Panc1 (cell line): Measurements from ENCODE around the gene TMEM60. TPM values are rescaled to one million over a fixed set of nuclear protein-coding genes. Genes with fewer than 3 reads are reported as not detected.

ENCODE experiments used
- ATAC-seq: fragments of 200-7000 bp; cut with Tn5 transposase; 2 replicates; pipeline ENCODE4 v1.9.1; 2020; ENCODE audit warnings: mild to moderate bottlenecking, moderate library complexity
- BruUV-seq: library from RNA; stranded (reverse); fragments of 400-500 nt; replicated peaks from 2 replicates; lab custom pipeline; 2021; lab: Mats Ljungman, UMichigan
- CTCF ChIA-PET: fragments of 300-600 bp; sonication (Branson Sonifier 250); formaldehyde crosslinking; loops from one replicate; lab custom pipeline; 2022; ENCODE audit warnings: antibody characterized with exemption; lab: Charles Lee
- POLR2A ChIA-PET: fragments of 300-600 bp; sonication (Branson Sonifier 250); formaldehyde crosslinking; loops from one replicate; lab custom pipeline; 2022; ENCODE audit warnings: antibody characterized with exemption; lab: Charles Lee
- DNase-seq: peaks from one replicate; pipeline ENCODE4 v3.0.0-alpha.2; 2010; ENCODE audit warnings: low read depth, low spot score
- H3K27ac ChIP-seq: 2 replicates; pipeline ENCODE4 v1.5.1; 2011; ENCODE audit warnings: mild to moderate bottlenecking, low read length, inconsistent platforms
- H3K27me3 ChIP-seq: fragments of 200-500 bp; sonication (Bioruptor generic); 2 replicates; pipeline ENCODE4 v1.6.0; 2014; ENCODE audit warnings: low read length, inconsistent platforms; ENCODE audit not compliant: control insufficient read depth, insufficient read depth
- H3K36me3 ChIP-seq: fragments of 200-500 bp; sonication (Bioruptor generic); 2 replicates; pipeline ENCODE4 v1.5.1; 2014; ENCODE audit warnings: inconsistent platforms, mild to moderate bottlenecking, low read length, moderate library complexity; ENCODE audit not compliant: control insufficient read depth, insufficient read depth
- H3K4me1 ChIP-seq: 2 replicates; pipeline ENCODE4 v1.5.1; 2011; ENCODE audit warnings: inconsistent platforms, mild to moderate bottlenecking, low read length, moderate library complexity; ENCODE audit not compliant: control insufficient read depth, insufficient read depth
- H3K4me3 ChIP-seq, 2 experiments: 2 replicates each; pipeline ENCODE4 v1.5.1; 2011 to 2012; ENCODE audit warnings: low read depth in 2 of 2, low read length in 2 of 2, mild to moderate bottlenecking in 2 of 2, inconsistent platforms in 1 of 2, moderate library complexity in 1 of 2
- H3K9me3 ChIP-seq: fragments of 200-500 bp; sonication (Bioruptor generic); 2 replicates; pipeline ENCODE4 v1.5.1; 2014; ENCODE audit warnings: low read depth, mild to moderate bottlenecking, inconsistent platforms, low read length, moderate library complexity; ENCODE audit not compliant: control insufficient read depth, insufficient read depth
- CTCF ChIP-seq: fragments of 450-650 bp; IDR thresholded peaks from 2 replicates; pipeline ENCODE4 v1.5.1; 2017; ENCODE audit warnings: mild to moderate bottlenecking
- POLR2AphosphoS5 ChIP-seq: IDR thresholded peaks from 2 replicates; pipeline ENCODE4 v1.6.1; 2012; ENCODE audit warnings: mild to moderate bottlenecking, low read depth, low read length, moderate library complexity
- REST ChIP-seq, 2 experiments: IDR thresholded peaks; 2 replicates each; pipeline ENCODE4 v1.6.1; 2011 to 2012; ENCODE audit warnings: low read depth in 2 of 2, control low read depth in 1 of 2, low read length in 1 of 2, mild to moderate bottlenecking in 1 of 2, moderate library complexity in 1 of 2; ENCODE audit not compliant: insufficient read depth in 1 of 2
- SIN3A ChIP-seq: IDR thresholded peaks from 2 replicates; pipeline ENCODE4 v1.6.1; 2012; ENCODE audit warnings: low read depth, mild to moderate bottlenecking, low read length, moderate library complexity, borderline replicate concordance; ENCODE audit not compliant: insufficient read depth
- TCF7L2 ChIP-seq: IDR thresholded peaks from 2 replicates; pipeline ENCODE4 v1.6.1; 2011; ENCODE audit warnings: mild to moderate bottlenecking, low read depth, low read length, inconsistent platforms
- in situ Hi-C: cut with HindIII; loops from 2 replicates; pipeline ENCODE4 v1.10.0; 2016; ENCODE audit warnings: low sequenced_read_pairs, low pct_unique_long_range_greater_than_20kb
- intact Hi-C: fragments of 100-400 bp; cut with micrococcal nuclease; formaldehyde crosslinking; loops from one replicate; pipeline ENCODE4 v1.10.0; 2022; ENCODE audit not compliant: unreplicated experiment
- total RNA-seq: library from RNA; stranded (reverse); gene quantifications from one replicate; pipeline ENCODE4 v1.2.1, GENCODE V29; 2021; ENCODE audit not compliant: unreplicated experiment

TMEM60 gene
- total RNA-seq, 1 experiment from 2014 or later = 20.4 TPM

GRCh38 chr7:77760809-77761453 is 37.3 kb downstream of the TMEM60 start:
- ChIA-PET POLR2A (no interaction called here), CTCF (no interaction called here)
- H3K4me1 ChIP-seq = no peaks in the 10 kb centered on the region
- no peak for DNase-seq
- in situ Hi-C loops = no loop called here
- intact Hi-C loops = no loop called here
- no peak overlapping the region for H3K27ac ChIP-seq
- ATAC-seq = no peak
- H3K27me3 ChIP-seq = no peaks in the 10 kb centered on the region
- no peaks in the 10 kb centered on the region for H3K9me3 ChIP-seq
- H3K36me3 ChIP-seq = no peaks in the 10 kb centered on the region
- H3K4me3 ChIP-seq = no peak overlapping the region
- TF ChIP-seq CTCF = no peak
- TF ChIP-seq POLR2AphosphoS5 = no peak
- TF ChIP-seq SIN3A = no peak
- TF ChIP-seq TCF7L2 = no peak
- TF ChIP-seq REST (IDR thresholded peaks at IDR 0.05; ENCODE audit: insufficient read depth in 1 of 2, low read depth in 2 of 2, low read length in 1 of 2) = no peak
- BruUV-seq = no TSS peak

GRCh38 chr7:77759294-77759889 is 38.8 kb downstream of the TMEM60 start:
- in situ Hi-C loops = no loop called here
- Histone ChIP-seq H3K36me3 (no peaks in the 10 kb centered on the region), H3K27ac (no peak overlapping the region), H3K27me3 (no peaks in the 10 kb centered on the region), H3K4me1 (no peaks in the 10 kb centered on the region), H3K9me3 (no peaks in the 10 kb centered on the region), H3K4me3 (no peak overlapping the region)
- peak; percentile 60 for DNase-seq
- no TSS peak for BruUV-seq
- peak; percentile 81 for ATAC-seq
- no peak for TF ChIP-seq SIN3A
- peak; percentile 82 for TF ChIP-seq CTCF
- POLR2A ChIA-PET = no interaction called here
- CTCF ChIA-PET = interaction anchor here (0.7 kb wide), 1 partner anchor 9 kb away, joined by 3 read pairs; no protein-coding TSS in a partner anchor
- intact Hi-C loops = loop anchor here (1.0 kb wide), 1 partner anchor 102 kb away; no protein-coding TSS in a partner anchor
